Mucosa of stomach (tissue), 1 donor: Measurements from ENCODE around the gene GALNTL6.
"Not testable (repeated sequence)": the region's sequence is repeated elsewhere in the genome, so short reads cannot be mapped to it uniquely, and the experiment has no call there.

Experiments used
- H3K27me3 ChIP-seq: one replicate; pipeline ENCODE4 v1.7.0; 2013; ENCODE audit warnings: mild to moderate bottlenecking, low read length; ENCODE audit not compliant: control insufficient read depth, insufficient read depth
- H3K36me3 ChIP-seq: one replicate; pipeline ENCODE4 v1.7.0; 2013; ENCODE audit warnings: low read length; ENCODE audit not compliant: control insufficient read depth, insufficient read depth
- H3K4me1 ChIP-seq: one replicate; pipeline ENCODE4 v1.7.0; 2013; ENCODE audit warnings: mild to moderate bottlenecking, low read length; ENCODE audit not compliant: control insufficient read depth, insufficient read depth
- H3K4me3 ChIP-seq: one replicate; pipeline ENCODE4 v1.7.0; 2013; ENCODE audit warnings: low read length
- H3K9ac ChIP-seq: one replicate; pipeline ENCODE4 v1.7.0; 2013; ENCODE audit warnings: mild to moderate bottlenecking, low read length, moderate library complexity
- H3K9me3 ChIP-seq: one replicate; pipeline ENCODE4 v1.7.0; 2013; ENCODE audit warnings: mild to moderate bottlenecking, low read length, moderate library complexity; ENCODE audit not compliant: control insufficient read depth
- donor health status: Pancreatic carcinoma.

Gene GALNTL6

DNA sequence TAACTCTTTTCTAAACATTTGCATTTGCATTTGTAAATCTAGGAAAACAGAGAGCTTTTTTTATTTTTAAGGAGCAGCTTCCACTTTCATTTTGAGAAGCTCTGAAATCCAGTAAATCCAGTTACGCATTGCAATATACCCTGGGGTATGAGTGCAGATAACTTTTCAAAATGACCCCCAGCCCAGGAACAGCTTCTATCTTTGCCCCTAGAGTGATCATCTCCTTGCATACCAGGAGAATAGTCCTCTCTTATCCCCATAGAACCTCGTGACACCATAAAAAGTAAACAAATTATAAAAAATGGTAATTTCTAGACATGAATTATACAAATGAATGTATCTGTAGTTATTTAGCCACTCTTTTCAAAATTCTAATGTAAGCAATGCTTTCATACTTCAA is 1063.2 kb downstream of the GALNTL6 start:
- Histone ChIP-seq H3K4me3 (no peak overlapping the region), H3K27me3 (no peaks in the 10 kb centered on the region), H3K36me3 (no peaks in the 10 kb centered on the region), H3K9ac (no peak overlapping the region), H3K4me1 (no peaks in the 10 kb centered on the region), H3K9me3 (no peaks in the 10 kb centered on the region)

DNA sequence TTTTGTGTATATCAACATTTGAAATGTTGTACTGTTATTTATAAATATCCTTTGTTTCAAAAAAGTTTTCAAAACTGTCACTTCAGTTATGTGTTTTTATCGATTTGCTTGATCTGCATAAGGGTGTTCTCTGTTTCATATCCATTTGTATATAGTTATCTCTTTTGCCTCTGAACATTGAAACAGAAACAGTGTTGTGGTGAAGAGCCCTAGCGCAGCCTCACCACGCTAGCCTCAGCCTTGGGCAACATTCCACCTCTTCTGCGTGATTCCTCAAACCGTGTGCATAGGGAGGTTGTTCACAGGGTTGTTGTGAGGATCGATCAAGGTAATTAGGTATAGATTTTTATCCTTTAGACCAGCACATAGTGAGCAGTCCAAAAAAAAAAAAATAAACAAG is 1068.4 kb downstream of the GALNTL6 start:
- H3K27me3 ChIP-seq = no peaks in the 10 kb centered on the region

DNA sequence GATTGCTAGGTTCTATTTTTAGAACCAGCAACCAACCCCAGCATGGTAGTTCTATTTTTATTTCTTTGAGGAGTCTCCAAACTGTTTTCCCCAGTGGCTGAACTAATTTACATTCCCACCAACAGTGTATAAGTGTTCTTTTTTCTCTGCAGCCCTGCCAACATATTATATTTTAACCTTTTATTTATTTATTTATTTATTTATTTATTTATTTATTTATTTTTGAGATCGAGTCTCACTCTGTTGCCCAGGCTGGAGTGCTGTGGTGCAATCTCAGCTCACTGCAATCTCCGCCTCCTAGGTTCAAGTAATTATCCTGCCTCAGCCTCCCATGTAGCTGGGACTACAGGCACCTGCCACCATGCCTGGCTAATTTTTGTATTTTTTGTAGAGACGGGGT is 1074.2 kb downstream of the GALNTL6 start:
- not testable (repeated sequence) for H3K4me1 ChIP-seq, H3K27me3 ChIP-seq, H3K9ac ChIP-seq, H3K9me3 ChIP-seq, H3K36me3 ChIP-seq, H3K4me3 ChIP-seq

More for the DNA sequence above, 1068.4 kb downstream of the GALNTL6 start:
- Histone ChIP-seq H3K4me1 (no peaks in the 10 kb centered on the region), H3K36me3 (no peaks in the 10 kb centered on the region), H3K4me3 (no peak overlapping the region), H3K9me3 (no peaks in the 10 kb centered on the region), H3K9ac (no peak overlapping the region)

DNA sequence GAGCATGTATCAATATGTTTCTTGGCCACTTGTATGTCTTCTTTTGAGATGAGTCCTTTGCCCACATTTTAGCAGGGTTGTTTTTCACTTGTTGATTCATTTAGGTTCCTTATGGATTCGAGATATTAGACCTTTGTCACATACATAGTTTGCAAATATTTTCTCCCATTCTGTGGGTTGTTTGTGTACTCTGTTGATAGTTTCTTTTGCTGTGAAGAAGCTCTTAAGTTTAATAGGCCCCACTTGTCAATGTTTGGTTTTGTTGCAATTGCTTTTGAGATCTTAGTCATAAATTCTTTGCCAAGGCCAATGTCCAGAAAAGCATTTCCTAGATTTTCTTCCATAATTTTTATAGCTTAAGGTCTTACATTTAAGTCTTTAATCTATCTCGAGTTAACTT is 1074.8 kb downstream of the GALNTL6 start:
- H3K36me3 ChIP-seq = no peaks in the 10 kb centered on the region

DNA sequence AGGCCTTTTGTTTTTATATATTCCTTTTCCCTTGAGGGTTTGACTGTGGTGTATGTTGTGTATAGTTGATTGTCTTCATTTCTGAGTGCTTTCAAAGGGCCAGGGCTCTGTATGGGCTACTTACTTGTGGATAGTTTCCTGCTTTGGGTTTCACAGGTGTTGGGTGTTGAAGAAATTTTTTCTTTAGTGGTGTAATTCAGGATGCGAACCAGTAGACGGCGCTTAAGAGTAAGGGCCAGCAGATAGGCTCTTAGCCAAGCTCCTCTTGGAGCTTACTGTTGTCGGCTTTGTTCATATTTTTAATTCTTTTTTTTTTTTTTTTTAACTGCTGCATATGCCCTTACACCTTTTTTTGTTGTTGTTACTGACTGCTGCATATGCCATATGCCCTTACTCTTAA is 1079.1 kb downstream of the GALNTL6 start:
- no peaks in the 10 kb centered on the region for H3K9me3 ChIP-seq
- H3K36me3 ChIP-seq = no peaks in the 10 kb centered on the region
- H3K27me3 ChIP-seq = no peaks in the 10 kb centered on the region
- H3K9ac ChIP-seq = no peak overlapping the region
- H3K4me3 ChIP-seq = no peak overlapping the region
- no peaks in the 10 kb centered on the region for H3K4me1 ChIP-seq

More for the DNA sequence above, 1074.8 kb downstream of the GALNTL6 start:
- Histone ChIP-seq H3K4me1 (no peaks in the 10 kb centered on the region), H3K9me3 (no peaks in the 10 kb centered on the region), H3K27me3 (no peaks in the 10 kb centered on the region), H3K9ac (no peak overlapping the region), H3K4me3 (no peak overlapping the region)

DNA sequence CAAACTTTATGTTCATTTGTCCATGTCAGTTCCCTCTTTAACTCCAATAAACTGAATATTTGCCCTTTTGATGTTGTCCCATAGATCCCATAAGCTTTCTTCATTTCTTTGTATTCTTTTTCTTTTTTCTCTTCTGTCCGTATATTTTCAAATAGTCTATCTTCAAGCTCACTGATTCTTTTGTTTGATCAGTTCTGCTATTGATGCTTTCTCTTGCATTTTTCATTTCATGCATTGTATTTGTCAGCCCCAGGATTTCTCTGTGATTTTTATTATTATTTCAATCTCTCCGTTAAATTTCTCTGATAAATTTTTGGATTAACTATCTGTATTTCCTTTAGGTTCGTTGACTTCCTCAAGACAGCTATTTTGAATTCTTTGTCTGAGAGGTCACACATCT is 1082.5 kb downstream of the GALNTL6 start:
- H3K4me3 ChIP-seq = no peak overlapping the region
- H3K9me3 ChIP-seq = no peaks in the 10 kb centered on the region

DNA sequence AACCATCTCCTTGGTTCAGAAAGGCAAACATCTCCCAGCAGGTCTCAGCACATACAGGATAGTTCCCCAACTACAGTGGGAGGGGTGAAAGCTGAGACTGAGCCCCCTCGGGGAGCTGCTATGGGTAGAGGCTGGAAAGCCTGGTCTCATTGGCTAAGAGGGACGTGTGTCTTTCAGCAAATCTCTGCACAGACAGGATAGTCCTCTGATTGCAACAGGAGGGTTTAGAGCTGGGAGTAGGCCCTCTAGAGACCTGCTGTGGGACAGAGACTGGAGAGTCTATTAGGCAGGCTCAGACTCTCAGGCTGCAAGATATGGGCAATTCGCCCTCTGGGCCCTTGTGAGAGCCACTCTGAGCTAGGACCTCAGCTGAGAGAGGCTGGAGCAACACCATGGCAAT is 1083.8 kb downstream of the GALNTL6 start:
- no peaks in the 10 kb centered on the region for H3K9me3 ChIP-seq
- no peak overlapping the region for H3K9ac ChIP-seq
- H3K4me3 ChIP-seq = no peak overlapping the region
- peaks cover 9% of the 10 kb centered on the region for H3K4me1 ChIP-seq
- no peaks in the 10 kb centered on the region for H3K27me3 ChIP-seq
- H3K36me3 ChIP-seq = no peaks in the 10 kb centered on the region

More for the DNA sequence above, 1082.5 kb downstream of the GALNTL6 start:
- no peaks in the 10 kb centered on the region for H3K36me3 ChIP-seq
- H3K27me3 ChIP-seq = no peaks in the 10 kb centered on the region
- H3K9ac ChIP-seq = no peak overlapping the region
- peaks cover 9% of the 10 kb centered on the region for H3K4me1 ChIP-seq

DNA sequence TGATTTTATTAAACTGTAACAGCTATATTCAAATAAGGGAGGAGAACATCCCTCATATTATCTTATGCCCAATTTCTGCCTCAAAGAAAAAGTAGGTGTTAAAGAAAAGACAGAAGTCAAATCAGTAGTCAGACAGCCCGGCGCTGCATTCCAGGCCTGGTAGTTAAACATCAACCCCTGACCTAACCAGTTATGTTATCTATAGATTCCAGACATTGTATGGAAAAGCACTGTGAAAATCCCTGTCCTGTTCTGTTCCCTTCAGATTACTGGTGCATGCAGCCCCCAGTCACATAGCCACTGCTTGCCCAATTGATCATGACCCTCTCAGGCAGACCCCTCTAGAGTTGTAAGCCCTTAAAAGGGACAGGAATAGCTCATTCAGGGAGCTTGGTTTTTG is 1085.5 kb downstream of the GALNTL6 start:
- no peak overlapping the region for H3K9ac ChIP-seq

DNA sequence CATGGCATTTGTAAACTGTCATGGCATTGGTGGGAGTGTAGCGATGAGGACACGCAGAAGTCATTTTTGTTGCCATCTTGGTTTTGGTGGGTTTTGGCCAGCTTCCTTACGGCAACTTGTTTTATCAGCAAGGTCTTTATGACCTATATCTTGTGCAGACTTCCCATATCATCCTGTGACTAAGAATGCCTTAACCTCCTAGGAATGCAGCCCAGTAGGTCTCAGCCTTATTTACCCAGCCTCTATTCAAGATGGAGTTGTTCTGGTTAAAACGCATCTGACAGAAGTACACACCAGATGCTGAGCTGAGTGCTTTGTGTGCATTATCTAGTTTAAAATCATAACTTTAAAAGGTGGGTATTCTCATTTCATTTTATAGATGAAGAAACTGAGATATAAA is 1086.7 kb downstream of the GALNTL6 start:
- Histone ChIP-seq H3K27me3 (no peaks in the 10 kb centered on the region), H3K4me3 (no peak overlapping the region), H3K9me3 (no peaks in the 10 kb centered on the region), H3K9ac (no peak overlapping the region), H3K36me3 (no peaks in the 10 kb centered on the region), H3K4me1 (peaks cover 9% of the 10 kb centered on the region)

More for the DNA sequence above, 1085.5 kb downstream of the GALNTL6 start:
- H3K4me3 ChIP-seq = no peak overlapping the region
- peaks cover 9% of the 10 kb centered on the region for H3K4me1 ChIP-seq
- no peaks in the 10 kb centered on the region for H3K27me3 ChIP-seq
- no peaks in the 10 kb centered on the region for H3K9me3 ChIP-seq
- H3K36me3 ChIP-seq = no peaks in the 10 kb centered on the region

DNA sequence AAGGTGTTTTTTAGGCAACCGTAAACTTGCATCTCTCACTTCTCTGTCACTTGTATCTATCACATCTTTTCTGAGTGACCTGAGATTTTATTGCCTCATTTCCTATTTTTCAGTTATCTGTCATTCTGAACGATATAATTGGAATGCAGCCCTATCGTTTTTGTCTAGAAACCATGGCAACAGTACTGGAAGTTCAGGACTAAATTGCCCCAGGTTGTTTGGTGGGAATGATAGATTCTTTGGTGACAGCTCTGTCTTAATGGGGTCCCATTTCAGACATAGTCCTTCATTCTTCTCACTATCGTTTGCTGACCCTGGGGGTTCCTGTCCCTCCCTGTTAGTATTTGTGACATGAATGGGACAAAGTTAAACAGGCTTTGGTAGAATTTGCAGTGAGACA is 1087.7 kb downstream of the GALNTL6 start:
- Histone ChIP-seq H3K36me3 (no peaks in the 10 kb centered on the region), H3K9me3 (no peaks in the 10 kb centered on the region), H3K4me3 (no peak overlapping the region), H3K9ac (no peak overlapping the region), H3K27me3 (no peaks in the 10 kb centered on the region), H3K4me1 (peaks cover 9% of the 10 kb centered on the region)

DNA sequence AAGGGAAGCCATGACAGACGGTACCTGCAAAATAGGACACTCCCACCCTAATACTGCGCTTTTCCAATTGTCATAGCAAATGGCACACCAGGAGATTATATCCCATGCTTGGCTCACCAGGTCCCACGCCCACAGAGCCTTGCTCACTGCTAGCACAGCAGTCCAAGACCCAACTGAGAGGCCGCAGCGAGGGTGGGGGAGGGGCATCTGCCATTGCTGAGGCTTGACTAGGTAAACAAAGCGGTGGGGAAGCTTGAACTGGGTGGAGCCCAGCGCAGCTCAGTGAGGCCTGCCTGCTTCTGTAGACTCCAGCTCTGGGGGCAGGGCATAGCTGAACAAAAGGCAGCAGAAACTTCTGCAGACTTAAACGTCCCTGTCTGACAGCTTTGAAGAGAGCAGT is 1099.3 kb downstream of the GALNTL6 start:
- not testable (repeated sequence) for H3K36me3 ChIP-seq, H3K9me3 ChIP-seq, H3K4me3 ChIP-seq, H3K4me1 ChIP-seq, H3K9ac ChIP-seq, H3K27me3 ChIP-seq

DNA sequence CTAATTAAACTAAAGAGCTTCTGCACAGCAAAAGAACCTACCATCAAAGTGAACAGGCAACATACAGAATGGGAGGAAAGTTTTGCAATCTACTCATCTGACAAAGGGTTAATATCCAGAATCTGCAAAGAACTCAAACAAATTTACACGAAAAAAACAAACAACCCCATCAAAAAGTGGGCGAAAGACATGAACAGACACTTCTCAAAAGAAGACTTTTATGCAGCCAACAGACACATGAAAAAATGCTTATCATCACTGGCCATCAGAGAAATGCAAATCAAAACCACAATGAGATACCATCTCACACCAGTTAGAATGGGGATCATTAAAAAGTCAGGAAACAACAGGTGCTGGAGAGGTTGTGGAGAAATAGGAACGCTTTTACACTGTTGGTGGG is 1104.2 kb downstream of the GALNTL6 start:
- H3K36me3 ChIP-seq, H3K9ac ChIP-seq, H3K4me3 ChIP-seq, H3K9me3 ChIP-seq, H3K27me3 ChIP-seq, H3K4me1 ChIP-seq: not testable (repeated sequence)

DNA sequence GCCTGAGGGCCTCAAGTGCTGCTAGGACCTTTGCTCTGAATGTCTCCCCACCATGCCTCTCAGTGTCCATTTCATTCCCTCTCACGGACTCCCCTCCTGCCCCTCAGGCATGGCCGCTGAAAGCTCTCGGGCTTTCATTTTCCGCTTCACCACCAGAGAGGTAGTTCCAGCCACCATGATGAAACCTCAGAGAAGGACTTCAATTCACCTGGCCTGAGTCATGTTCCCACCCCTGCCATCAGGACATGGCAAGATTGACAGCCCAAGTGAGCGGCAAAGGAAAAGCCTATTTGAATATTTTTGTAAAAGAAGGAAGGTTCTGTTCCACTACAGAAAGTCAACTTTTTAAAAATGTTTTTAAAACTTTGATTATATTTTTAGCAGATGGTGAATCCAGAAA is 1106.1 kb downstream of the GALNTL6 start:
- Histone ChIP-seq H3K36me3 (no peaks in the 10 kb centered on the region), H3K9ac (no peak overlapping the region), H3K27me3 (no peaks in the 10 kb centered on the region), H3K9me3 (no peaks in the 10 kb centered on the region), H3K4me1 (no peaks in the 10 kb centered on the region), H3K4me3 (no peak overlapping the region)
